NCI-H187 (cell line): ENCODE measurements around the gene EXO5.
"Not testable (repeated sequence)": the region's sequence is repeated elsewhere in the genome, so short reads cannot be mapped to it uniquely, and the experiment has no call there.

Experiments
- DNase-seq, 2 experiments: peaks; one replicate each; lab custom pipeline; 2025; lab: John Stamatoyannopoulos, UW

Gene EXO5, protein sequence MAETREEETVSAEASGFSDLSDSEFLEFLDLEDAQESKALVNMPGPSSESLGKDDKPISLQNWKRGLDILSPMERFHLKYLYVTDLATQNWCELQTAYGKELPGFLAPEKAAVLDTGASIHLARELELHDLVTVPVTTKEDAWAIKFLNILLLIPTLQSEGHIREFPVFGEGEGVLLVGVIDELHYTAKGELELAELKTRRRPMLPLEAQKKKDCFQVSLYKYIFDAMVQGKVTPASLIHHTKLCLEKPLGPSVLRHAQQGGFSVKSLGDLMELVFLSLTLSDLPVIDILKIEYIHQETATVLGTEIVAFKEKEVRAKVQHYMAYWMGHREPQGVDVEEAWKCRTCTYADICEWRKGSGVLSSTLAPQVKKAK

DNA sequence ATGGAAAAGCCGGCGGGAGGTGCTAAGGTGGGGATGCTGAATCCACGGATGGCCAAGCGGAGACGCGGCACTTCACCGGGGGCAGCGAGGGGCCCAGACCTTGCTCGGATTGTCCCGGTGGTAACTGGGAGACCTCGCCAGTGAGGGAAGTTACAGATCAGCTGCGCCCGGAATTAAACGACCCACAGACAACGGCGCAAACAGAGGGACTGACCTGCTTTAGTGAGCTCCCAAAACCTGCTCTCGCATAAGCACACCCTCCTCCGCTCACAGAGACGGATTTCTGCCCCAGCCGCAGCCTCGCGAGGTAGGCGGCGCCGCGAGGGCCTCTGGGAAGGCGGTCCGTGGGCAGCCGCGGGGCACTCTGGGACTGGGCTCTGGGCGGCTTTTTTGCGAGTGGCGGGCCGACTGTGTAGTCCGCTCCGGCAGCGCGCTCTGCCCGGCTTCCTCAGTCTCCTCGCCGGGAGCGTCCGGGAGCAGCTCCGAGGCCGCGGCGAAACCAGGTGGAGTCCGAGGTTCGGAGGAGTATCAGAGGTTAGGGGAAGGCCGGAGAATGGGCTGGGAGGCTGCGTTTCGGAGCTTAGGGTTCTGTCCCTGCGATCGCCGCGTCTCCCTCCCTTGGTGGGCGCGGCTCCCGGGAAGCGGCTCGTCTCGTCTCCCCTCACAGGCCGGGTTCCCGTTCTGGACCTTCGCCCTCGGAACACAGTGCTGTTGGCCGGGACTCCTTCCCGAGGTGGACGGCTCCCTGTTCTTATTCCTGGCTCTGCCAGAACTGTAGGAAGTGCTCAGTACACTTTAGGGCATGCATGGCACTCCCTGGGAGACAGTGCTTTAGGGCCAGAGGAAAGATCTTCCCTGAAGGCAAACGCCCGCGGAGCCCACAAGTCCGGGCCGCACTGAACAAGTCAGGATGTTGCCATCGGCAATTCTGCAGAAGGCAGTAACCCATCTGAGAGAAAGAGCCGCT, at the start of gene EXO5:
TSS of gene EXO5 (plus strand) at position 393 of the 967 bp plus-strand sequence. CDS start 5,778 bp downstream, outside the sequence.
- DNase-seq, result peak; percentile 24 to 54

DNA sequence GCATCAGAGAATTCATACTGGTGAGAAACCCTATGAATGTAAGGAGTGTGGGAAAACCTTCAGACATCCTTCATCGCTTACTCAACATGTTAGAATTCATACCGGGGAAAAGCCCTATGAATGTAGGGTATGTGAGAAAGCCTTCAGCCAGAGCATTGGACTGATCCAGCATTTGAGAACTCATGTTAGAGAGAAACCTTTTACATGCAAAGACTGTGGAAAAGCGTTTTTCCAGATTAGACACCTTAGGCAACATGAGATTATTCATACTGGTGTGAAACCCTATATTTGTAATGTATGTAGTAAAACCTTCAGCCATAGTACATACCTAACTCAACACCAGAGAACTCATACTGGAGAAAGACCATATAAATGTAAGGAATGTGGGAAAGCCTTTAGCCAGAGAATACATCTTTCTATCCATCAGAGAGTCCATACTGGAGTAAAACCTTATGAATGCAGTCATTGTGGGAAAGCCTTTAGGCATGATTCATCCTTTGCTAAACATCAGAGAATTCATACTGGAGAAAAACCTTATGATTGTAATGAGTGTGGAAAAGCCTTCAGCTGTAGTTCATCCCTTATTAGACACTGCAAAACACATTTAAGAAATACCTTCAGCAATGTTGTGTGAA, 45.5 kb upstream of the EXO5 start:
- no peak for DNase-seq

GRCh38 chr1:40469327-40469726, 39.2 kb upstream of the EXO5 start:
- DNase-seq, result no peak

- no peak for DNase-seq
Observed at GRCh38 chr1:40475268-40475667, 33.3 kb upstream of the EXO5 start.

DNA sequence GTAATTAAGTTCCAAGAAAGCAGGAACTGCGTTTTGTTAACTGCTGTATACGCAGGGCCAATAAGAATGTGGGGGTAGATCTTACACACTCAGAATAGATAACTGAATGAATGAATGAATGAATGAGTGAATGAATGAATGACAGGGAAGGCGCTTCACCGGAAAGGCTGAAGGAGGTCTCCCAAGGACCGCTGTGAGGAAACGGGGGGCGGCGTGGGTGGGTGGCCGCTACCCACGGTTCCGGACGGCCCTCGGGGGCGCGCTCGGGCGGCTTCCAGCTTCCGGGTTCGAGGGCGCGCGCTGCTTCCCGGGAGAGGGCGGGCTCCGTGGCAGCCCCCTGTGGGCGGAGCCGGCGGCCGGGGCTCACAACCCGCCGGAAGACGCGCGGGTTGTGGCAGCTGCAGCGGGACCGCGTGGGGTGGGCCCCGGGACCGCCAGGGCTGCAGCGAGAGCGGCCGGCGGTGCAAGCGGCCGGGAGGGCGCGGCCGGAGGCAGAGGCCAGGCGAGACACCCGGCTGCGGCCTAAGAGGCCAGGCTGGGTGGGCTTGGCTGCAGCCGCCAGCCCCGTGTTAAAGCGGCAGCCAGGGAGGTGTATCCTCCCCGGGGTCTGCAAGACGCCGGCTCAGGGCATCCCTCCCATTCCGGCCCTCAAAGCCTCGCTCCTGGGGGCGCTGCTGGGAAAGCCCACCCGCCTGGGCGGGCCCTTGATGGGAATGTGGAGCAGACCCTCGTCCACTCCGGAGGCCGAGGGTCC, 31.5 kb upstream of the EXO5 start, which contains the start of gene ZFP69:
TSS of gene ZFP69 (plus strand) at position 367 of the 754 bp plus-strand sequence. CDS start 2,072 bp downstream, outside the sequence.
- DNase-seq, result peak; percentile 6 to 48

GRCh38 chr1:40477678-40478053, 30.9 kb upstream of the EXO5 start:
- DNase-seq, result peak in 1 of 2 experiments; percentile 17

DNA sequence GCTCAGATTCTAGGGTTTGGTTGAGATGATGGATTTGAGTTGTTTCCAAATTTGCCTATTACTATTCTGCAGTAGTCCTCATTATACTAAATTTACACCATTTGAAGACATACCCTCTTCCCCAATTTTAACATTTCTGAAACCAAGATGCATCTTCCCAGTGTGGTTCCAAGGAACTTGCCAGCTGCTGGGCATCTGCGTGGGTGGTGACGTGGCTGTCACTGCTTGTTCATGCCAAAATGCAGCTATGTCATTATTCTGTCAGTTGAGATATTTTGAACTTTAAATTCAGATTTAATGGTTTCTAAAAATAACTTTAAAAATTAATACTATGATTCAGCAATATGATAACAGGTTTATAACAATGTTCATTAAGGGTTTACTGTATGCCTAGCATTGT, 30.3 kb upstream of the EXO5 start:
- DNase-seq, result no peak

- DNase-seq, result no peak
Observed at GRCh38 chr1:40479156-40479555, 29.4 kb upstream of the EXO5 start.

DNA sequence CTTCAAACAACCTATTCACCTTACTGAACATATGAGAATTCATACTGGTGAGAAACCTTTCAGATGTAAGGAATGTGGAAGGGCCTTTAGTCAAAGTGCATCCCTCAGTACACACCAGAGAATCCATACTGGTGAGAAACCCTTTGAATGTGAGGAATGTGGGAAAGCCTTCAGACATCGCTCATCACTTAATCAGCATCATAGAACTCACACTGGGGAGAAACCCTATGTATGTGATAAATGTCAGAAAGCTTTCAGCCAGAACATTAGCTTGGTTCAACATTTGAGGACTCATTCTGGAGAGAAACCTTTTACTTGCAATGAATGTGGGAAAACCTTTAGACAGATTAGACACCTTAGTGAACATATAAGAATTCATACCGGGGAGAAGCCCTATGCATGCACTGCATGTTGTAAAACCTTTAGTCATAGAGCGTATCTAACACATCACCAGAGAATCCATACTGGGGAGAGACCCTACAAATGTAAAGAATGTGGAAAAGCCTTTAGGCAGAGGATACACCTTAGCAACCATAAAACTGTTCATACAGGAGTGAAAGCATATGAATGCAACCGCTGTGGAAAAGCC, 13.2 kb upstream of the EXO5 start:
- DNase-seq, result no peak

GRCh38 chr1:40502651-40503050, 5.9 kb upstream of the EXO5 start:
- DNase-seq, result not testable (repeated sequence)

GRCh38 chr1:40507973-40508372, 594 bp upstream of the EXO5 start:
- no peak for DNase-seq

DNA sequence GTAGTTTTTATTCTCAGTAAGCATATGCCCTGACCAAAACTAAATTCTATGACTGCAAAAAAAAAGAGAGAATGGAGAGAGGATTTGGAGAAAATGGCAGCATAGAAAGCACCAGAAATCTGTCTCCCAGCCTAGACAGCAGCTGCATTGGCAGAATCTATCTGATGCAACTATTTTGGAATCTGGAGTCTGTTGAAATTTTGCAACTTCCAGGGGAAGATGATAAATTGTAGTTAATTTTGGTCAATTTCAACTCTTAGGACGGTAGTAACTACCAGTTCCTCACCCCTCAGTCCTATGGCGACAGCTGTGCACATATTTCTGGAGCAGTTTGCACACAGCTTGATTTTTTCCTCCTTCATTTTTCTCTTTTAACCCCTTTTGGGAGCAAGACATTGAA, 10.9 kb downstream of the EXO5 start:
- DNase-seq, result no peak

GRCh38 chr1:40530735-40531380, 22.3 kb downstream of the EXO5 start:
- DNase-seq, result no peak

DNA sequence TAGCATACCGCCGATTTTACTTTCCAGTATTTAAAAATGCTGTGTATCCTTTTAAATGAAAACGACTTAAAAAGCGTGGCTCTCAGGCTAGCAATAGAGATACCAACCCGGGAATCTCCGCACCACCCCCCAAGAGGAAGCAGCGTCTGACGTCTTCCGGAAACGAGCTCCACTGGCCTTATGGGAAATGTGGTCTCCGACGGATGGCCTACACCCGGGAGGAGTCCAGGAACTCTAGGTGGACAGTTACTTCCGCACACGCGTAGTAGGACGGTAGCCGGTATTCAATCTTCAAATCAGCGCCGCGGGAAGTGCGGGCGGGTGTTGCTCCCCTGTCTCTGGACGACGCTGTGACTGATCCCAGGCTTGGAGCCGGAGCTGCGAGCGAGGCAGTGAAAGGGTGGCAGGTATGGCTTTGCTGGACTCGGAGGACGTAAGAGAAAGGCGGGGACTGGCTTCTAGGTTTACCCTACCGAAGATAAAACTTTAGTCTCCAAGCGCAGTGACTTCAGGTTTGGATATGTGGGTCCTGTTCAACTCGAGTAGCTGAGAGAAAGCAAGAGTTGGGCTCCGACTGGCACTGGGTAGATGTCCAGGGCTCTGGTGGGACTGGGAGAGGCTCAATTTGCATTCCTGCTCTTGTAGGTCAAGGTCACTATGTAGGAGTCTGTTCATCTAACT, 23.0 kb downstream of the EXO5 start, which contains the start of gene ZNF684:
TSS of gene ZNF684 (plus strand) at position 257 of the 681 bp plus-strand sequence. CDS start 1,530 bp downstream, outside the sequence.
- DNase-seq, result peak; percentile 59 to 73

DNA sequence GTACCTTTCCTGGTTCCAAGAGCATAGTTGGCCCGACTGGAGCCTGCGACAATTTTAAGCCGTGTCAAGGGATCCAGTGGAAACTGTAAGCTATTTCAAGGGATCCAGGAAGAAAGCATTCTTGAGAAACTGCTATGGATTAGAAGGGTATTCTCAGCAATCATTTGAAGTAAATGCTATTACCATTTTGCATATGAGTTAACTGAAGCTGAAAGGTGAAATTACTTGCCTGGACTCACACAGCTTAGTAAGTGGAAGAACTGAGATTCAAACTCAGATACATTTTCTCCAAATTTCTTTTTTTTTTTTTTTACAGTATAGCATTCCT, 23.5 kb downstream of the EXO5 start:
- DNase-seq, result no peak

- peak in 1 of 2 experiments; percentile 10 for DNase-seq
Observed at GRCh38 chr1:40532844-40533424, 24.4 kb downstream of the EXO5 start.

GRCh38 chr1:40534589-40534988, 26.0 kb downstream of the EXO5 start:
- no peak for DNase-seq

DNA sequence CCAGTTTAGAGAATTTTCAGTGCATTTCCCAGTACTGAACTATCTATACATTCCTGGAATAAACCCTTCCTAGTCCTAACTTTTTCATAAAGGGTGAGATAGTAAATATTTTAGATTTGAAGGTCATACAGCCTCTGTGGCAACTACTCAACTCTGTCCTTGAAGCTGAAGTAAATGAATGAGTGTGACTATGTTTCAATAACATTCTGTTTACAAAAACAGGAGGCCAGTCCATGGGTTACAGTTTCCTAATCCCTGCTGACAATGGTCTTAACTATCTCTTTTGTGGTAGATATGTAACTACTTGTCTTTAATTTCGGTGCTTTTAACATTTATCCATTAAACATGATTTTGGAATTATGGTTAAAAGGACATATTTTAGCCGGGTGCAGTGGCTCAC, 27.2 kb downstream of the EXO5 start:
- DNase-seq, result no peak

DNA sequence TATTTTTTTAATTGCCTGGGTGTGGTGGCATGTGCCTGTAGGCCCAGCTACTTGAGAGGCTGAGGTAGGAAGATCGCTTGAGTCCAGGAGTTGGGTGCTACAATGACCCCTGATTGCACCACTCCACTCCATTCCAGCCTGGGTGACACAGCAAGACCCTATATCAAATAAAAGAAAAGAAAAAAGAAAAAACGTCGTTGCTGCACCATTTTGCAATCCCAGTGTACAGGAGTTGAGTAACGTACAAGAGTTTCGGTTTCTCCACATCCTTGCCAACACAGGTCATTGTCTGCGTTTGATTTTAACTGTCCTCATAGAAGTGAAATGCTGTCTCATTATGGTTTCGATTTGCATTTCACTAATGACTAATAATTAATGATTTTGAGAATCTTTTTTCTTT, 30.8 kb downstream of the EXO5 start:
- DNase-seq, result no peak

DNA sequence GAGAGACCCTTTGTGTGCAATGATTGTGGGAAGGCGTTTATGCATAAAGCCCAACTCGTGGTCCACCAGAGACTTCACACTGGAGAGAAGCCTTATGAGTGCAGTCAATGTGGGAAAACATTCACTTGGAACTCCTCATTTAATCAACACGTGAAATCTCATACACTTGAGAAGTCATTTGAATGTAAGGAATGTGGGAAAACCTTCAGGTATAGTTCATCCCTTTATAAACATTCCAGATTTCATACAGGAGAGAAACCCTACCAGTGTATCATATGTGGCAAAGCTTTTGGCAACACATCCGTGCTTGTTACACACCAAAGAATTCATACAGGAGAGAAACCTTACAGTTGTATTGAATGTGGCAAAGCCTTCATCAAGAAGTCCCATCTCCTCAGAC, 38.4 kb downstream of the EXO5 start:
- DNase-seq, result no peak
